ES-I3 (cell line): ENCODE data around the gene CARM1.
"Not testable (repeated sequence)": the region's sequence is repeated elsewhere in the genome, so short reads cannot be mapped to it uniquely, and the experiment has no call there.

Experiments used
- H3K36me3 ChIP-seq: 2 replicates; pipeline ENCODE4 v1.6.1; 2013; ENCODE audit warnings: mild to moderate bottlenecking, low read length, control low read depth, moderate library complexity; ENCODE audit not compliant: insufficient read depth
- H3K4me1 ChIP-seq: 2 replicates; pipeline ENCODE4 v1.6.1; 2013; ENCODE audit warnings: mild to moderate bottlenecking, control low read depth, low read length; ENCODE audit not compliant: insufficient read depth
- H3K9ac ChIP-seq: 2 replicates; pipeline ENCODE4 v1.6.1; 2013; ENCODE audit warnings: low read depth, mild to moderate bottlenecking, low read length, moderate library complexity
- H3K9me3 ChIP-seq: 2 replicates; pipeline ENCODE4 v1.6.1; 2013; ENCODE audit warnings: mild to moderate bottlenecking, low read length, moderate library complexity; ENCODE audit not compliant: control insufficient read depth, insufficient read depth

Gene CARM1

DNA sequence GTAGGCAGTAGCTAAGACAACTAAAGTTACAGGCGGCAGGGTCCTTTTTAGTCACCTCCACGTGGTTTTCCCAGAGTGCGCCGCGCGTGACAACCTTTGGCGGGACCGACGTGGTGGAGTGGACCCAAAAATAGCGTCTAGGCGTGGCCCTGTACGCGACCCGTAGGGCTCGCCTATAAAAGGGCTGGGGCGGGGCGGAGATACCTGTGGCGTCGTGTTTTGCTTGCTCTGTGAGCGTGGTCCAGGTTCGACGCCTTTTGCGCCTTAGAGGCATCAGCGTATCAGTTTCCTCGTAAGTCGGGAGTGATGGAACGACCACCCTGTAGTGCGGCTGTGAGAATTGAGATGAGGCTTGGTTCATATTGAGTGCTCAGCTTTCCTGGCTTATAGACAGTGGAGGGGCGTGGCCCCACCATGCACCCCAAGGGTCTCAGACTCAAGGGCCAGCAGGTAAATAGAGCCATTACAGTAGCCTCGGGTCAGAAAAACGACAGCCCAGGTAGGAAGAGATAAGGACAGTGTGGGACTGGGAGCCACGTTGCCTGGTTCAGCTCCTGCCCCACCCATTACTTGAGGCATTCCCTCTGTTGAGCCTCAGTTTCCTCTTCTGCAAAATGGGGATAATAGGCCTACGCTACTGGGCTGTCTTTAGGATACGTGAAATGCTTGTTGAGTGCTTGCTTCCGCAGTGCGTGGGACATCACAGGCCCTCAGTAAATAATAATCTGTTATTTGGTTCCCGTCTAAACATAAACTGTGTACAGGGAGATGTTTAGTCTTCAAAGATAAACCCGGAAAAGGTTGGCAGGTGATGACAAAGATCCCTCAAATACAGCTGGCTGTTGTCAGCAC, 34.6 kb upstream of the CARM1 start:
- peak overlapping the region; percentile 93 for H3K9ac ChIP-seq
- H3K4me1 ChIP-seq: no peaks in the 10 kb centered on the region
- H3K9me3 ChIP-seq: peaks cover 7% of the 10 kb centered on the region
- no peaks in the 10 kb centered on the region for H3K36me3 ChIP-seq

DNA sequence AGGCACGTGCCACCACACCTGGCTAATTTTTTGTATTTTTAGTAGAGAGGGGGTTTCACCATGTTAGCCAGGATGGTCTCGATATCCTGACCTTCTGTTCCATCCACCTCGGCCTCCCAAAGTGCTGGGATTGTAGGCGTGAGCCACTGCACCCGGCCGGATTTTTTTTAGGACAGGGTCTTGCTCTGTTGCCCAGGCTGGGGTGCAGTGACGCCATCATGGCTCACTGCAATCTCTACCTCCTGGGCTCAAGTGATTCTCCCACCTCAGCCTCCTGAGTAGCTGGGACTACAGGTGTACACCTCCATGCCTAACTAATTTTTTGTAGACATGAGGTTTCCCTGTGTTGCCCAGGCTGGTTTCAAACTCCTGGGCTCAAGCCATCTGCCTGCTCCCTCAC, 33.7 kb upstream of the CARM1 start:
- not testable (repeated sequence) for H3K36me3 ChIP-seq

DNA sequence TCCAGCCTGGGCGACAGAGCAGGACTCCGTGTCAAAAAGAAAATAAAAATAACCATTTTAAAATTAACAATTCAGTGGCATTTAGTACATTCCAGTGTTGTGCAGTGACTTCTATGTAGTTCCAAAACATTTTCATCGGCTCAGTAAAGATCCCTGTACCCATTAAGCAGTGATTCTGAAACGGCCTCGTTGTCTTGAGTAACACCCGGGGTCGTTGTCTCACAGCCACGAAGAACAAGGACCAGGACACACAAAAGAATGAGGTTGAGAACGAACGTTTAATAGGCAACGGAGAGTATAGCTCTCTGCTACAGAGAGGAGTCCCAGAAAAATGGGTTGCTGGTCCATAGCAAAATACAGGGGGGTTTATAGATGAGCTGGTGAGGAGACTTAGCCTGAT, 33.0 kb upstream of the CARM1 start:
- Histone ChIP-seq H3K9ac (no peak overlapping the region), H3K9me3 (peaks cover 7% of the 10 kb centered on the region), H3K36me3 (no peaks in the 10 kb centered on the region), H3K4me1 (no peaks in the 10 kb centered on the region)

More for the DNA sequence above, 33.7 kb upstream of the CARM1 start:
- H3K4me1 ChIP-seq, H3K9me3 ChIP-seq, H3K9ac ChIP-seq: not testable (repeated sequence)

DNA sequence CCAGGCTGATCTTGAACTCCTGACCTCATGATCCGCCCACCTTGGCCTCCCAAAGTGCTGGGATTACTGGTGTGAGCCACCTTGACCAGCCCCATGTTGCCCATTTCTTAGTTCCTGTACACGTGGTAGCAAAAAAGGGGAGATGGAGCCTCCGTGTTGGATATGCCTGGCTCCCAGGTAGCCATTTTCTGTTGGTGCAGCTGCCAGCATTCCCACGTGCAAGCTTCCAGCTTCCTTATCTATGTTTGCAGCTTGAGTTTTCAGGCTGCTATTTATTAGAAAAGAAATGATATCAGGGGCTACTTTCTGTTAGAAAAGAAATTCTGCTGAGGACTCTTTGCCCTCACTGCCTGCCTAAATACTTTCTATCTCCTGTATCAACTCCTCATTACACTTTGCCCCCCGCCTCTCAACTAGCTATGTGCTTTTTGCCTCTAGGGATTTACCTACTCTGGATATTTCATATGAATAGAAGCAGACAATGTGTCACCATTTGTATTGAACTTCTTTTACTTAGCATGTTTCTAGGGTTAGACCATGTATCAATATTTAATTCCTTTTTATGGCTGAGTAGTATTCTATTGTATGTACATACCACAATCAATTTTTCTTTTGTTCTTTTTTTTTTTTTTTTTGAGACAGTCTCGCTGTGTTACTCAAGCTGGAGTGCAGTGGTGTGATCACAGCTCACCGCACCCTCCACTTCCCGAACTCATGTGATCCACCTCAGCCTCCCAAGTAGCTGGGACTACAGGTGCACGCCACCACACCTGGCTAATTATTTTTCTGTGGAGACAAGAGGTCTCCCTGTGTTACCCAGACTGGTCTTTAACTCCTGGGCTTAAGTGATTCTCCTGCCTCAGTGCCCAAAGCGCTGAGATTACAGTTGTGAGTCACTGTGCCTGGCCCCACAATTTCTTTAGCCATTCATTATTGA, 32.0 kb upstream of the CARM1 start:
- peaks cover 7% of the 10 kb centered on the region for H3K9me3 ChIP-seq
- H3K4me1 ChIP-seq: no peaks in the 10 kb centered on the region
- H3K9ac ChIP-seq: no peak overlapping the region
- H3K36me3 ChIP-seq: no peaks in the 10 kb centered on the region

DNA sequence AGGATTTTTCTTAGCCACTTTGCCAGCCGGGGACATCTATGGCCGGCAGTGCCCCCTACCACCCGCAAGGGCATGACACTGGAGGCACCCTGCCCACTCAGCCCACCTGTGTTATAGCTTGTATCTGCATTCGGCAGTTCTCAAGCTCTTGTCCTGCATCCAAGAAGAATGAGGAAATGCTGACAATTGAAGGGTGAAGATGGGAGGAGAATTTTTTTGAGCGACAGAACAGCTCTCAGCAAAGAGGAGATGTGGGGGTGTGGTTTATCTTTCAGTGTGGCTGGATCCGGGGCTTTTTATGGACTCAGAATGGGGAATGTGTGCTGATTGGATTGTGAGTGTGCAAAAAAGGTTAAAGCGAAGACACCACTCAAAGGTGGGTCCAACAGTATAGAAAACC, 28.6 kb upstream of the CARM1 start:
- no peak overlapping the region for H3K9ac ChIP-seq
- no peaks in the 10 kb centered on the region for H3K4me1 ChIP-seq
- no peaks in the 10 kb centered on the region for H3K36me3 ChIP-seq
- H3K9me3 ChIP-seq: peaks cover 6% of the 10 kb centered on the region; the same call in 1 of the 2 replicates

DNA sequence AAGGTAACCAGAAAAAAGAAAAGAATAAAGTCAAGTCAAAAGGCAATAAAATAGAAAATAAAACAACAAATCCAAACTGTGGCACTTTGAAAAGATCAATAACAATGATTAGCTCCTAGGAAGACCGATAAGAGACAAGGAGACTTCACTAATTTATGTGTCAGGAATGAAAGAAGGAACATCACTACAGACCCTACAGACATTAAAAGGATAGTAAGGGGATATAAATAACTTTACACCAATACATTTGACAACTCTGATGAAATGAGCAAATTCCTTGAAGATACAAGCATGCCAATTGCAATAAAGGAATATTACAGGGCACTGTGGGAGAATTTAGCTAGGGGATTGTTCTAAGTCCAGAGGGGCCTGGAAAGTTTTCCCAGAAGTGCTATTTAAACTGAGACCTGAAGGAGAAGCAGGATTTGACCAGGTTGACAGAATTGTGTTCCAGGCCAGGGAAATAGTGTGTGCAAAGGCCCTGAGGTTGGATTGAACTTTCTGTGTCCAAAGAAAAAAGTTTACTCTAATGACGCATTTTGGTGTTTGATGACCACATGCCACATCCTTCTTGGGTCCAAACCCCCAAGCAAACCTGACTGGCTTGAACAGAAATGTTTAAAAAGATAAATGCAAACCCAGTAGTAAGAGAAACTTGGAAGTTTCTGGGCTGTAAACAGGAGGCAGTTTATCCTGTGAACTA, 24.7 kb upstream of the CARM1 start:
- H3K9ac ChIP-seq: no peak overlapping the region
- H3K36me3 ChIP-seq: no peaks in the 10 kb centered on the region

DNA sequence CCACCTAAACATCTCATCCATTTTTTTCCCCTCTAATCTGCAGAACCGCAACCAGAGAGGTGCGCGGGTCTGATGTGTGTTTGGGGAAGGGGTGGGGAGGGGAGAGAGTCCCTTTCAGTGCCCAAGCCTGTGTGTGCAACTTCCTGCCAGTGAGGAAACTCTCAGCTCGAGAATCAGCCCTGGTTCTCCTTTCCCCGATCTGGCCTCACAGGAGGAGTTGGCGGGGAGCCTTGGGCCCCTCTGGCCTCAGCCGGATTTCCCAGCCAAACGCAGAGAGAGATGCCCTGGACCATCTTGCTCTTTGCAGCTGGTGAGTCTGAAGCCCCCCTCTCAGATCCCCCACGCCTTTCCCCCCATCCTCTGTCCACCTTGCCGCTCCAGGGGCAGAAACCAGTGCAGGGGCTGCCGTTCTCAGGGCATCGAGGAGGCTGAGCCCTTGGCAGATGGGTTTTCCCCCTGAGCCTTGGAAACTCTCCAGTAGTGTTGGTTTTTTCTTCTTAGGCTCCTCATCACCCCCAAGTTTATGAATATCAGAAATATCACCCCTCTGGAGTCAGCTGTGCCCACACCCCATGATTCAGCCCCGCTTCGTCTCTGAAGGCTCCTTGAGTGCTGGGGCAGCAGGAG, 23.0 kb upstream of the CARM1 start, which contains the start of gene C19orf38:
C19orf38 (plus strand) TSS at position 186 of the 627 bp plus-strand sequence; CDS start at position 280, 94 bp downstream.
- Histone ChIP-seq H3K9me3 (peaks cover 6% of the 10 kb centered on the region; the same call in 1 of the 2 replicates), H3K4me1 (no peaks in the 10 kb centered on the region), H3K36me3 (no peaks in the 10 kb centered on the region), H3K9ac (no peak within 1 kb of the TSS)

More for the DNA sequence above, 24.7 kb upstream of the CARM1 start:
- peaks cover 6% of the 10 kb centered on the region; the same call in 1 of the 2 replicates for H3K9me3 ChIP-seq
- no peaks in the 10 kb centered on the region for H3K4me1 ChIP-seq

DNA sequence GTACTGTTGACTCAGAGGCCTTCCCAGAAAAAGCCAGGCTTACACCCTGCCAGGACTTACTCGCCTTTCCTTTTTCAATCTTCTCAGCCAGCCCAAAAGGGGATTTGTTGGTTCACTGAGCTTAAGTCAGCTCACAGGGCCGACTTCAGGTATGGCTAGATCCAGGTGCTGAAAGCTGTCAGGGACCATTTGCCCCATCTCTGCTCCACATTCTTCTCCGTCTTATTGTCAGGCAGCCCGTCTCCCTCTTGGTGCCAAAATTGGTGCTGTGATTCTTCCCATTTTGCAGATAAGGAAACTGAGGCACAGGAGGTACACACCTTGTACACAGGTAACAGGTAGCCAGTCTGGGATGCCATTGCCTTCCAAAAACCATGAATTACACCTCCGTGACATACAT, 20.7 kb upstream of the CARM1 start:
- Histone ChIP-seq H3K9me3 (peaks cover 6% of the 10 kb centered on the region; the same call in 1 of the 2 replicates), H3K4me1 (no peaks in the 10 kb centered on the region), H3K9ac (no peak overlapping the region), H3K36me3 (no peaks in the 10 kb centered on the region)

DNA sequence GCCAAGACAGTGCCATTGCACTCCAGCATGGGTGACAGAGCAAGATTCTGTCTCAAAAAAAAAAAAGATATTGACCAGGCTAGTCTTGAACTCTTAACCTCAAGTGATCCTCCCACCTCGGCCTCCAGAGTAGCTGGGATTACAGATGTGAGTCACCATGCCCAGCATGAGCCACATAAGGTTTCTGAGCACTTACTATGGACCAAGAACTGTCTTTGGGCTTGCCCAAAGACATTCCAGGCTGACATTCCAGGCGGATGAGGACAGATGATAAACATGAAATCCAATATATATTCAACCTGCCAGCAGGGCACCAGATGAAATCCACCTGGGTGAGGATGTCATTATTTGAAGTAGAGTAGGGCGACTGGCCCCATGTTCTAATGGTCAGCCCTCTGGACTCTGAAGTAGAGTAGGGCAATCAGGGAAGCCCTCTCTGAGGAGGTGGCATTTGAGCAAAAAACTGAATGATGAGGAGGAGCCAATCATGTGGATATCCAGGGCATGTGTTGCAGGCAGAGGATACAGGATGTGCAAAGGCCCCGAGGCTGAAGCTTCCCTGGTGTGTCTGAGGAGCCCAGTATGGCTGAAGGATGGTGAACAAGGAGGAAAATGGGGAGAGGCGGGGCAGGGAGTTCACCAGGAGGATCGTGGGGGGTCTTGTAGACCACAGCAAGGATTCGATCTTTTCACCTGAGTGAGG, 19.1 kb upstream of the CARM1 start:
- H3K9me3 ChIP-seq: no peaks in the 10 kb centered on the region
- no peaks in the 10 kb centered on the region; the same call in 1 of the 2 replicates for H3K4me1 ChIP-seq
- no peaks in the 10 kb centered on the region for H3K36me3 ChIP-seq
- H3K9ac ChIP-seq: no peak overlapping the region

DNA sequence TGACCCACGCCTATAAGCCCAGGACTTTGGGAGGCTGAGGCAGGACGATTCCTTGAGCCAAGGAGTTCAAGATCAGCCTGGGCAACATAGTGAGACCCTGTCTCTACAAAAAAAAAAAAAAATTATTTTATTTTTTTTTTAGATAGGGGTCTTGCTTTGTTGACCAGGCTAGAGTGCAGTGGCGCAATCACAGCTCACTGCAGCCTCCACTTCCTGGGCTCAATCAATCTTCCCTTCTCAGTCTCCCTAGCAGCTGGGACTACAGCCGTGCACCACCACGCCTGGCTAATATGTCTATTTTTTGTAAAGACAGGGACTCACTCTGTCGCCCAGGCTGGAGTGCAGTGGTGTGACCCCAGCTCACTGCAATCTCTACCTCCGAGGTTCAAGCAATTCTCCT, 18.4 kb upstream of the CARM1 start:
- Histone ChIP-seq H3K4me1 (no peaks in the 10 kb centered on the region; the same call in 1 of the 2 replicates), H3K9me3 (no peaks in the 10 kb centered on the region), H3K36me3 (no peaks in the 10 kb centered on the region), H3K9ac (no peak overlapping the region)

DNA sequence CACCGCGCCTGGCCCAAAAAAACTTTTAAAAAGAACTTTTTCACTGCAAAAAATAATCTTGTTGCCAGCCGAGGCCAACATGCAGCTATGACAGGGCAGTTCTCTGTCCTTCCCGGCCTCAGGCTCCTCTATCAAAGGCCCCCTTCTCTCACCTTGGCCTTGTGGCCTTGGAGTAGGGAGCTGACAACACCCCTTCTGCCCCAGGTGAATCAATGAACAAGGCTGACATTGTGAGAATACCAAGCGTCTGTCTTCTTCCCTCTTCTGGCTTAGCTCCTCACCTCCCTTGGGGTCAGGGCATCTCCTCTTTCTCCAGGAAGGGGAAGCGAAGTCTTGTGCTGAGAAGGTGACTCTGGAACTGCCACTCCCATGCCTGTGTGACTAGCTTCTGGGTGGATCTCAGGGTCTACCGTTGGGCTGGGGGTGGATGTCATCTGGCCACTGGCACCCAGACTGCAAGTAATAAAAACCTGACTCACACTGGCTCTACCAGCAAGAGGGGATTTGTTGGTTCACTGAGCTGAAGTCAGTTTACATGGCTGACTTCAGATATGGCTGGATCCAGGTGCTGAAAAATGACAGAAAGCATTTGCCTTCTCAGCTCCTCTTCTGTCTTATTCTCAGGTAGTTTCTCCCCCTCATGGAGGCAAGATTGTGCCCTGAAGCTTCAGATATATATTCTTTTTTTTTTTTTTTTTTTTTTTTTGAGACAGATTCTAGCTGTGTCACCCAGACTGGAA, 16.8 kb upstream of the CARM1 start:
- Histone ChIP-seq H3K36me3 (no peaks in the 10 kb centered on the region), H3K9ac (no peak overlapping the region), H3K9me3 (no peaks in the 10 kb centered on the region), H3K4me1 (no peaks in the 10 kb centered on the region; the same call in 1 of the 2 replicates)

DNA sequence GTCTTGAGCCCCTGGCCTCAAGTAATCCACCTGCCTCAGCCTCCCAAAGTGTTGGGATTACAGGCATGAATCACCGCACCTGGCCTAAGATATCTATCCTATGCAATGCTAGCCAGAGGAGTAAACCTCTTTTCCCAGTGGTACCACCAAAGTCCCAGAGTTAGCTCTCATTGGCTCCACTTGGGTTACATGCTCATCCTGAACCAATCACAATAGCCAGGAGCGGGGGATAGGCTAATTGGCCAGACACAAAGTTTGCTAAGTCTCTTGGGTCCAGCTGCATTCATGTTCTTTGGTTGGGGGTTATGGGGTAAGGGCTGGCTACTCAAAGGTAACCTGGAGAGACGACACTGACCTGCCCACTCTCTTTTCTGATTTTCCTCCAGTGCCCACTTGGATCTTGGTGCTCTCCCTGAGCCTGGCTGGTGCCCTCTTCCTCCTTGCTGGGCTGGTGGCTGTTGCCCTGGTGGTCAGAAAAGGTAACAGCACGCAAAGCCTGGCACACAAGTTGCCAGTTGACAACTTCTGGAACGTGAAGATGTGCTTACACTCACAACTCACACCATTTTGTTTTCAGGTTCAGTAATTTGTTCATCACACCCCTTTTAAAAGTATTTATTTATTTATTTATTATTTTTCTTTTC, 15.4 kb upstream of the CARM1 start:
- Histone ChIP-seq H3K9ac (no peak overlapping the region), H3K36me3 (no peaks in the 10 kb centered on the region), H3K9me3 (no peaks in the 10 kb centered on the region), H3K4me1 (no peaks in the 10 kb centered on the region; the same call in 1 of the 2 replicates)
